HCT116 (cell line): Measurements from ENCODE around the gene PDCD2L. TPM values are rescaled to one million over a fixed set of nuclear protein-coding genes. Genes with fewer than 3 reads are reported as not detected.

Experiments
- ATAC-seq: fragments of 200-7000 bp; cut with Tn5 transposase; 2 replicates; pipeline ENCODE4 v1.9.1; 2020; ENCODE audit warnings: mild to moderate bottlenecking, moderate library complexity
- BruUV-seq: library from RNA; stranded (reverse); fragments of 400-500 nt; replicated peaks from 2 replicates; lab custom pipeline; 2021; lab: Mats Ljungman, UMichigan
- CTCF ChIA-PET: fragments of 300-600 bp; sonication (Branson Sonifier 250); formaldehyde crosslinking; loops from one replicate; lab custom pipeline; 2021; ENCODE audit warnings: antibody characterized with exemption; lab: Charles Lee
- POLR2A ChIA-PET: fragments of 300-600, 350-600 bp; sonication (Branson Sonifier 250); formaldehyde crosslinking; loops from one replicate; lab custom pipeline; 2021; ENCODE audit warnings: antibody characterized with exemption; lab: Charles Lee
- RAD21 ChIA-PET, 2 experiments: fragments of 300-600 bp; sonication (Branson Sonifier 250); formaldehyde crosslinking; loops; one replicate each; lab custom pipeline; 2023; ENCODE audit warnings: low total read pairs in 2 of 2; ENCODE audit not compliant: uncharacterized antibody in 2 of 2, unreplicated experiment in 2 of 2, low non-redundant PET in 1 of 2; lab: Charles Lee
- DNase-seq: peaks from one replicate; pipeline ENCODE4 v3.0.0-alpha.2; 2010; ENCODE audit warnings: low read depth, low spot score
- H2AFZ ChIP-seq: fragments of 200-600 bp; shearing (Covaris generic), sonication (generic); 2 replicates; pipeline ENCODE4 v1.6.1; 2017; ENCODE audit warnings: low read depth, mixed run types, mixed read lengths, antibody characterized with exemption, low read length; ENCODE audit not compliant: poor library complexity, severe bottlenecking
- H3K27ac ChIP-seq: 2 replicates; pipeline ENCODE4 v1.5.1; 2012; ENCODE audit warnings: low read depth, low read length
- H3K27me3 ChIP-seq: fragments of 200-600 bp; sonication (generic); 2 replicates; pipeline ENCODE4 v1.6.1; 2016; ENCODE audit warnings: mixed run types, low read length, mixed read lengths; ENCODE audit not compliant: insufficient read depth
- H3K36me3 ChIP-seq, 2 experiments: fragments of 200-500 bp in 1 of 2; fragments of 200-600 bp in 1 of 2; sonication (Bioruptor generic) in 1 of 2; sonication (generic) in 1 of 2; 2 replicates each; pipeline versions ENCODE4 v1.5.1 to v1.6.1; 2014 to 2016; ENCODE audit warnings: low read length in 2 of 2, inconsistent platforms in 1 of 2, mixed read lengths in 1 of 2, mixed run types in 1 of 2; ENCODE audit not compliant: insufficient read depth in 2 of 2, control insufficient read depth in 1 of 2
- H3K4me1 ChIP-seq, 2 experiments: fragments of 200-600 bp in 1 of 2; sonication (generic) in 1 of 2; 2 replicates each; pipeline versions ENCODE4 v1.5.1 to v1.6.1; 2012 to 2017; ENCODE audit warnings: low read length in 2 of 2, inconsistent platforms in 1 of 2, mild to moderate bottlenecking in 1 of 2, mixed read lengths in 1 of 2, mixed run types in 1 of 2, moderate library complexity in 1 of 2; ENCODE audit not compliant: insufficient read depth in 2 of 2, control insufficient read depth in 1 of 2
- H3K4me2 ChIP-seq: fragments of 200-600 bp; sonication (generic); 2 replicates; pipeline ENCODE4 v1.6.1; 2017; ENCODE audit warnings: mixed run types, low read length, mixed read lengths
- H3K4me3 ChIP-seq, 2 experiments: fragments of 200-600 bp in 1 of 2; sonication (generic) in 1 of 2; replicated peaks in 1 of 2; 2 replicates each; pipeline ENCODE4 v1.5.1; 2011 to 2016; ENCODE audit warnings: low read length in 2 of 2, control low read depth in 1 of 2, low read depth in 1 of 2, mild to moderate bottlenecking in 1 of 2, mixed read lengths in 1 of 2, mixed run types in 1 of 2
- H3K79me2 ChIP-seq: fragments of 200-600 bp; sonication (generic); 2 replicates; pipeline ENCODE4 v1.6.1; 2017; ENCODE audit warnings: mild to moderate bottlenecking, mixed run types, low read length, moderate library complexity, mixed read lengths; ENCODE audit not compliant: insufficient read depth
- H3K9ac ChIP-seq: fragments of 200-600 bp; sonication (generic); 2 replicates; pipeline ENCODE4 v1.6.1; 2016; ENCODE audit warnings: low read length, mixed read lengths
- H3K9me2 ChIP-seq: fragments of 200-600 bp; sonication (generic), shearing (Covaris generic); 2 replicates; pipeline ENCODE4 v1.6.1; 2017; ENCODE audit warnings: mixed run types, mild to moderate bottlenecking, moderate library complexity; ENCODE audit not compliant: insufficient read depth
- H3K9me3 ChIP-seq, 2 experiments: fragments of 200-500 bp in 1 of 2; fragments of 200-600 bp in 1 of 2; sonication (Bioruptor generic) in 1 of 2; sonication (generic) in 1 of 2; 2 replicates each; pipeline ENCODE4 v1.6.1; 2014 to 2017; ENCODE audit warnings: low read length in 2 of 2, mixed read lengths in 2 of 2, inconsistent platforms in 1 of 2, low read depth in 1 of 2, mild to moderate bottlenecking in 1 of 2, mixed run types in 1 of 2, moderate library complexity in 1 of 2; ENCODE audit not compliant: control insufficient read depth in 1 of 2, insufficient read depth in 1 of 2
- H4K20me1 ChIP-seq: fragments of 200-600 bp; sonication (generic), shearing (Covaris generic); 2 replicates; pipeline ENCODE4 v1.6.1; 2017; ENCODE audit warnings: mixed run types, mild to moderate bottlenecking, moderate library complexity; ENCODE audit not compliant: insufficient read depth
- CEBPB ChIP-seq: IDR thresholded peaks from 2 replicates; pipeline ENCODE4 v1.6.1; 2012; ENCODE audit warnings: low read depth
- ELF1 ChIP-seq: IDR thresholded peaks from 2 replicates; pipeline ENCODE4 v1.6.1; 2012; ENCODE audit warnings: low read depth, borderline replicate concordance
- POLR2AphosphoS5 ChIP-seq: IDR thresholded peaks from 2 replicates; pipeline ENCODE4 v1.6.1; 2011; ENCODE audit warnings: mild to moderate bottlenecking, low read depth, low read length, moderate library complexity
- RAD21 ChIP-seq: IDR thresholded peaks from 2 replicates; pipeline ENCODE4 v1.6.1; 2012; ENCODE audit warnings: low read depth, mild to moderate bottlenecking
- REST ChIP-seq: IDR thresholded peaks from 2 replicates; pipeline ENCODE4 v1.6.1; 2012; ENCODE audit warnings: low read depth
- SRF ChIP-seq: IDR thresholded peaks from 2 replicates; pipeline ENCODE4 v1.6.1; 2012; ENCODE audit warnings: low read depth
- TCF7L2 ChIP-seq: IDR thresholded peaks from 2 replicates; pipeline ENCODE4 v1.7.0; 2011; ENCODE audit warnings: borderline replicate concordance, inconsistent platforms; ENCODE audit not compliant: insufficient read depth, insufficient read length; ENCODE audit errors: extremely low read depth
- YY1 ChIP-seq: IDR thresholded peaks from 2 replicates; pipeline ENCODE4 v1.6.1; 2011; ENCODE audit warnings: low read length, low read depth, moderate library complexity, mild to moderate bottlenecking; ENCODE audit not compliant: insufficient replicate concordance; ENCODE audit errors: extremely low read depth
- ZFX ChIP-seq: fragments of 450-650 bp; IDR thresholded peaks from 2 replicates; pipeline ENCODE4 v1.6.1; 2017
- intact Hi-C: fragments of 100-400 bp; cut with micrococcal nuclease; formaldehyde crosslinking; loops from 2 replicates; pipeline ENCODE4 v1.10.0; 2022
- total RNA-seq: library from RNA; stranded (reverse); gene quantifications from one replicate; pipeline ENCODE4 v1.2.1, GENCODE V29; 2021; ENCODE audit not compliant: unreplicated experiment
- TF ChIP-seq, protein P1 (sequence below): IDR thresholded peaks from 2 replicates; pipeline ENCODE4 v1.6.1; 2011; ENCODE audit warnings: mild to moderate bottlenecking, low read length, moderate library complexity; ENCODE audit not compliant: insufficient replicate concordance; ENCODE audit errors: extremely low read depth
- TF ChIP-seq, protein P2 (sequence below): IDR thresholded peaks from 2 replicates; pipeline ENCODE4 v1.6.1; 2012

Gene PDCD2L
- total RNA-seq, 1 experiment from 2014 or later = 30.0 TPM

DNA sequence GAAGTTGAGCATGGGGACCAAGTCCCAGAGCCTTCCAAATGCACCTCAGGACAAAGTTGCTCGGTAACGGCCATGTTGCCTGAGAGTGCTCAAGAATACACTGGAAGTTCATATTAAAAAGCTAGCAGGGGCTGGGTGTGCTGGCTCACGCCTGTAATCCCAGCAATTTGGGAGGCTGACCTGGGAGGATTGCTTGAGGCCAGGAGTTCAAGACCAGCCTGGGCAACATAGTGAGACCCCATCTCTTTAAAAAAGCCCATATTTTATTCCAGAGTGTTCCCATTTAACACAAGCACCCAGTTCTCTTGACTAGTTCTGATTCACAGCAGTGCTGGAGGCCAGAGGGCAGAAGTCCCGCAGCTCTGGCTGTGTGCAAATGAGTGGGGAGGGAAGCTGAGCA, 47.3 kb upstream of the PDCD2L start:
- RAD21 ChIA-PET = no interaction called here
- H3K36me3 ChIP-seq = peaks cover 3 to 7% of the 10 kb centered on the region in 2 experiments; a peak in 2 of 4 replicates
- H2AFZ ChIP-seq = no peak overlapping the region
- H3K27me3 ChIP-seq = no peaks in the 10 kb centered on the region
- no peak overlapping the region for H3K9ac ChIP-seq
- H4K20me1 ChIP-seq = no peaks in the 10 kb centered on the region
- H3K27ac ChIP-seq = no peak overlapping the region
- intact Hi-C loops = loop anchor here (10.0 kb wide), 1 partner anchor 1182 kb away; no protein-coding TSS in a partner anchor
- DNase-seq = no peak
- H3K4me3 ChIP-seq = no peak overlapping the region
- no TSS peak for BruUV-seq
- no peak for TF ChIP-seq SRF
- TF ChIP-seq POLR2AphosphoS5 = no peak
- TF ChIP-seq YY1 = no peak
- TF ChIP-seq ELF1 = no peak
- TF ChIP-seq CEBPB = no peak
- no peak for TF ChIP-seq RAD21
- no peak for TF ChIP-seq REST
- TF ChIP-seq, protein P1, sequence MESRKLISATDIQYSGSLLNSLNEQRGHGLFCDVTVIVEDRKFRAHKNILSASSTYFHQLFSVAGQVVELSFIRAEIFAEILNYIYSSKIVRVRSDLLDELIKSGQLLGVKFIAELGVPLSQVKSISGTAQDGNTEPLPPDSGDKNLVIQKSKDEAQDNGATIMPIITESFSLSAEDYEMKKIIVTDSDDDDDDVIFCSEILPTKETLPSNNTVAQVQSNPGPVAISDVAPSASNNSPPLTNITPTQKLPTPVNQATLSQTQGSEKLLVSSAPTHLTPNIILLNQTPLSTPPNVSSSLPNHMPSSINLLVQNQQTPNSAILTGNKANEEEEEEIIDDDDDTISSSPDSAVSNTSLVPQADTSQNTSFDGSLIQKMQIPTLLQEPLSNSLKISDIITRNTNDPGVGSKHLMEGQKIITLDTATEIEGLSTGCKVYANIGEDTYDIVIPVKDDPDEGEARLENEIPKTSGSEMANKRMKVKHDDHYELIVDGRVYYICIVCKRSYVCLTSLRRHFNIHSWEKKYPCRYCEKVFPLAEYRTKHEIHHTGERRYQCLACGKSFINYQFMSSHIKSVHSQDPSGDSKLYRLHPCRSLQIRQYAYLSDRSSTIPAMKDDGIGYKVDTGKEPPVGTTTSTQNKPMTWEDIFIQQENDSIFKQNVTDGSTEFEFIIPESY = no peak
- TF ChIP-seq TCF7L2 = no peak
- TF ChIP-seq, protein P2, sequence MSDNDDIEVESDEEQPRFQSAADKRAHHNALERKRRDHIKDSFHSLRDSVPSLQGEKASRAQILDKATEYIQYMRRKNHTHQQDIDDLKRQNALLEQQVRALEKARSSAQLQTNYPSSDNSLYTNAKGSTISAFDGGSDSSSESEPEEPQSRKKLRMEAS = no peak
- TF ChIP-seq ZFX = no peak
- CTCF ChIA-PET = interaction anchor here (0.9 kb wide), 1 partner anchor 11 kb away, joined by 3 read pairs; no protein-coding TSS in a partner anchor
- H3K9me2 ChIP-seq = no peaks in the 10 kb centered on the region
- H3K9me3 ChIP-seq = no peaks in the 10 kb centered on the region
- ATAC-seq = no peak
- peaks cover 15 to 23% of the 10 kb centered on the region in 2 experiments for H3K4me1 ChIP-seq
- POLR2A ChIA-PET = no interaction called here
- no peak overlapping the region for H3K4me2 ChIP-seq
- no peaks in the 10 kb centered on the region for H3K79me2 ChIP-seq
